Endometrial microvascular endothelial cells (primary cell): ENCODE data around the gene VWA5B1. TPM values are rescaled to one million over a fixed set of nuclear protein-coding genes. Genes with fewer than 3 reads are reported as not detected.
"Not testable (repeated sequence)": the region's sequence is repeated elsewhere in the genome, so short reads cannot be mapped to it uniquely, and the experiment has no call there.

Source experiments
- in situ Hi-C: cut with HindIII; loops from 2 replicates; pipeline ENCODE4 v1.10.0; 2017; ENCODE audit warnings: low sequenced_read_pairs, low pct_unique_long_range_greater_than_20kb; ENCODE audit errors: inconsistent ontology term
- total RNA-seq: library from RNA; depleted of rRNA; stranded (reverse); fragments of >200 nt; gene quantifications from one replicate; pipeline ENCODE4 v1.2.3, GENCODE V29; 2015; ENCODE audit errors: inconsistent ontology term

Gene VWA5B1, protein sequence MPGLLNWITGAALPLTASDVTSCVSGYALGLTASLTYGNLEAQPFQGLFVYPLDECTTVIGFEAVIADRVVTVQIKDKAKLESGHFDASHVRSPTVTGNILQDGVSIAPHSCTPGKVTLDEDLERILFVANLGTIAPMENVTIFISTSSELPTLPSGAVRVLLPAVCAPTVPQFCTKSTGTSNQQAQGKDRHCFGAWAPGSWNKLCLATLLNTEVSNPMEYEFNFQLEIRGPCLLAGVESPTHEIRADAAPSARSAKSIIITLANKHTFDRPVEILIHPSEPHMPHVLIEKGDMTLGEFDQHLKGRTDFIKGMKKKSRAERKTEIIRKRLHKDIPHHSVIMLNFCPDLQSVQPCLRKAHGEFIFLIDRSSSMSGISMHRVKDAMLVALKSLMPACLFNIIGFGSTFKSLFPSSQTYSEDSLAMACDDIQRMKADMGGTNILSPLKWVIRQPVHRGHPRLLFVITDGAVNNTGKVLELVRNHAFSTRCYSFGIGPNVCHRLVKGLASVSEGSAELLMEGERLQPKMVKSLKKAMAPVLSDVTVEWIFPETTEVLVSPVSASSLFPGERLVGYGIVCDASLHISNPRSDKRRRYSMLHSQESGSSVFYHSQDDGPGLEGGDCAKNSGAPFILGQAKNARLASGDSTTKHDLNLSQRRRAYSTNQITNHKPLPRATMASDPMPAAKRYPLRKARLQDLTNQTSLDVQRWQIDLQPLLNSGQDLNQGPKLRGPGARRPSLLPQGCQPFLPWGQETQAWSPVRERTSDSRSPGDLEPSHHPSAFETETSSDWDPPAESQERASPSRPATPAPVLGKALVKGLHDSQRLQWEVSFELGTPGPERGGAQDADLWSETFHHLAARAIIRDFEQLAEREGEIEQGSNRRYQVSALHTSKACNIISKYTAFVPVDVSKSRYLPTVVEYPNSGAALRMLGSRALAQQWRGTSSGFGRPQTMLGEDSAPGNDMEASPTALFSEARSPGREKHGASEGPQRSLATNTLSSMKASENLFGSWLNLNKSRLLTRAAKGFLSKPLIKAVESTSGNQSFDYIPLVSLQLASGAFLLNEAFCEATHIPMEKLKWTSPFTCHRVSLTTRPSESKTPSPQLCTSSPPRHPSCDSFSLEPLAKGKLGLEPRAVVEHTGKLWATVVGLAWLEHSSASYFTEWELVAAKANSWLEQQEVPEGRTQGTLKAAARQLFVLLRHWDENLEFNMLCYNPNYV
- not detected for total RNA-seq

DNA sequence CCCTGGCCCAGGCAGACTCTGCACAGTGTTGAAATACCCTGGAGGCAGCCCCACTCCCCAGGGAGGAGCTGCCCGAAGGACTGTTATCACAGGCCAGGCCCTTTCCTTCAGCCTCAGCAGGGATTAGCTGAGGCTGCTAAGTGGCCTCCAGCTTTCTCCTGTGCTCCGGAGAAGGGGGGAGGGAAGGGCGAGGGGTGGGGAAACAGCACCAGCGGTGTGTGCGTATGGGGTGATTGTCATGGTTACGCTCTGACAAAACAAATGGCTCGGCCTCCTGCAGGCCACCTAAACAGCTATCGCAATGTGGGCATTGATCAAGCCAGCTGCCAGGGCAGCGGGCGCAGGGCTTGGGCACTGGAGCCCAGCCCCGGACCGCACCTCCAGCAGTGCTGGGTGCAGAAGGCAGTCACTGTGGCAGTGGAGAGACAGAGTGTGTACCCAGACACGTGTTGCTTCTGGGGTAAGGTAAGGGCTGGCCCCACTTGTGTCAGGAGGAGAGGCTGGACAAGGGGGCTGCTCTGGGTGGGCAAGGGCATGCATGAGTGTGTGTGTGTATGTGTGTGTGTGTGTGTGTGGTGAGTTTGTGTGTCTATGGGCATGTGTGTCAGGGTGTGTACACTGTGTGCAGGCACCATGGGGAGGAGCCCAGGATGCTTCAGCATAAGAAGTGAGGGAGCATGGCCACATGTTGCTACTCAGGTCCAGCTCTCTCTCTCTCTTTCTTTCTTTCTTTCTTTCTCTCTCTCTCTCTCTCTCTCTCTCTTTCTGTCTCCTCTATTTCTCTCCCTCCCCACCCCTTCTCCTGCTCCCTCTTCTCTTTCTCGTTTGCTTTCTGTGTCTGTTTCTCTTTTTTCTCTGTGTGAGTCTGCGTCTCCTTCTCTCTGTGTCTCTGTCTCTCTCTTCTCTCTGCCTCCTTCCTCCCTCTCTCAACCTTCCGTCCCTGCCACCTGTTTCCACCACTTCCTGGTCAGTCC, at the start of gene VWA5B1:
VWA5B1 (plus strand) TSS at position 252 of the 974 bp plus-strand sequence. CDS start 19,727 bp downstream, outside the sequence.
- in situ Hi-C loops = no loop called here

DNA sequence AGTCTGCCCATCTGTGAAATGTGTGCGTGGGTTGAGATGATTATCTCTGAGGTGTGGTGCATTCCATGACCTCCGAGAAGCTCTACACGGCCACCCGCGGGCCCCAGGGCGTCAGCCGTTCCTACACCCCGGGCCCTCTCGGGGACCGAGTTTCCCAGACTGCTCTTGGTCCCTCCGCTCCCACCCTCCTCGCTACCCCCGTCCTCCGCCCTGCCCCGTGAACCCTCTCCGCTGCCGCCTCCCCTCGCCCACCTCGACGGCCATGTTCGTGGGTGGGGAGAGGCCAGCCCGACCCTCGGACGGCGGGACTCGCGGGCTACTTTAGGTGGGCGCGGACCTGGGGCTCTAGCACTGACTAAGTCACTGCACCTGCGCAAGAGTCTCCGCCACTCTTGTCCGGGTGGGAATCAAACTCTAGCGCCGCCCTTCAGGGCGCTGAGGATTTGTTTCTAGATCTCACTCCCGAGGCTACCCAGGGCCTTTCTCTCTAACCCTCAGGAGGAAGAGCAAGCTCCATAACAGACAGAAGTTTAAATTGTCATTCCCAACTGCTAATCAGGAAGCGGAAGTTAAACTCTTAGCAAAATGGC, 47.7 kb upstream of the VWA5B1 start:
- in situ Hi-C loops = no loop called here

DNA sequence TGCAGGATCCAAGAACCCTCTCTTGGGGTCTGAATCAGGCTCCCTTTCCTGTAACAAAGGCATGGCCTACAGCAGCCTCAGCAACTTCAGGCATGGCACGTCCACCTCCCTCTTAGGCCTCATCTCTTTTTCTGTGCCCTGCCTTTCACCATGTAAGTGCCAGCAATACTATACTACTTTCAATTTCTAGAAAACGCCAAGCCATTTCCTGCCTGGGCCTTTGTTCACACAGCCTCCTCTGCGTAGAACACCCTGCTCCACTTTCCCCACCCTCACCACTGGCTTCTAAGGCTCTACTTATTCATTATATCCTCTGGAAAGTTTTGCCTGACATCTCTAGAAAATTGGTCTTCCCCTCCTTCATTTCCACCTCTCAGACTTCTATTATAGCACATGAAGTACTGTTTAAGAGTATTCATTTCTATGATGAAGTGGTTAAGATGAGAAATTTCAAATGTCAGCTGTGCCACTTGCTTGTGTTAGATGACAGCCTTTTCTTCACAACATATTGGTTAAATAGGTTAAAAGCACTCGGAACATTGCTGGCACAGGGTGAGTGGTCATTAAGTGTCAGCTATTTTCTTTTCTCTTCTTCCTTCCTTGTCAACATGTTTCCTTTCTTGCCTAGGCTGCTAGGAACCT, 41.6 kb upstream of the VWA5B1 start:
- in situ Hi-C loops = no loop called here

DNA sequence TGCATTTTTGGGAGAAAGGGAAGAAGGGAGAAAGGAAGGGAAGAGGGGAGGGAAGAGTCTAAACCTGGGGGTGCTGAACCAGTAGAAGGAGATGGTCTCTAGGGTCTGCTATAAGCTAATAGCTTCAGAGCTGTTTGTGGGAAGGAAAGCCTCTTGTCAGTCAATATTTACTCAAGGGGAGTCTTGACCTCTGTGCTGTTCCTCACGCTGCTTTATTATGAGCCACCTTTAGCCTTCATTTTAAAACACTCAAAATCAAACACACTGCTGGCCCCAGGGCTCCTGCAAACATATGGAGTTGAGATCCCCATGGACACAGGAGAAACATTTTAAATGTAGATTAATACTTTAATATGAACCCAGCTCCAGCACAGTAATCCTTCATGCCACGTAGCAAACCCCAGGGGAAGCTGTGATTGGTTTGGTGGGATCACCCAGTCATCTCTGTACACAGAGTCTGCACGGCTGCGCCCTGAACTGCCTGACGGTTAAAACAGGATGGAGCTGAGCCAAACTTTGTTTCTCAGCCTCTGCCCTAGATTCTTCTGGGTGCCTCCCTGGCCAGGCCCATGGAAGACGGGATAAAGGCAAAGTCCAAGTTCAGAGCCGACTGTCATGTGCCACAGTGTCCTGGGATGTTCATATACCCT, 40.2 kb upstream of the VWA5B1 start:
- in situ Hi-C loops = no loop called here

DNA sequence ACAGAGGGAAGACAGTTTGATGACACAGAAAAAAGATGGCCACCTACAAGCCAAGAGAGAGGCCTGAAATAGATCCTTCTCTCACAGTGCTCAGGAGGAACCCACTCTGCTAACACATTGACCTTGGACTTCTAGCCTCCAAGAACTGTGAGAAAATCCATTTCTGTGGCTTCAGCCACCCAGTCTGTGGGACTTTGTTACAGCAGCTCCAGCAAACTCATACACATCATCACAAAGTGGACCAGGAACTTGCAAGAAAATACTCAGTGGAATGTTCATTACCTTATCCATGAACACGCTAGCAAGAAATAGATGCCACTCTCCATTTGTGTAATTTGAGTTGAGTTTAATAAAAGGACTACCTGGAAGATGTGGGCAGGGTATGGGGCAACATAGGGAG, 38.1 kb upstream of the VWA5B1 start:
- in situ Hi-C loops = no loop called here

DNA sequence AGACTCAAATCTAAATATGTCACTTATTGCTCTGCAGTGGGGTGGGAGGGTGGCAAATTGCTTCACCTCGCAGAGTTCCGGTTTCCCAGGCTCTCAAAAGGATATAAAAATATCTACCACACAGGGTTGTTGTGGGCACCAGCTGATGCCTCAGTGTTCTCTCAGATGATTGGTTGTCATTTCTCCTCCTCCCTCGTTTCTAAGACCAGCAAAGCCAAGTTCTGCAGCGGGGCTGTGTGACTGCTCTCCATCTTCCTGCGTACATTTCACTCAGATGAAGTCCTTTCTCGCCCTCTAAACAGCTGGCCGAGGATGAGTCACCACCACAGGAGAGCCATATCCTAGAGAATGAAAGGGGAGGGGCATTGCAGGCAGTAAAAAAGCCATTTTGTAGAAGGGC, 35.0 kb upstream of the VWA5B1 start:
- in situ Hi-C loops = no loop called here

DNA sequence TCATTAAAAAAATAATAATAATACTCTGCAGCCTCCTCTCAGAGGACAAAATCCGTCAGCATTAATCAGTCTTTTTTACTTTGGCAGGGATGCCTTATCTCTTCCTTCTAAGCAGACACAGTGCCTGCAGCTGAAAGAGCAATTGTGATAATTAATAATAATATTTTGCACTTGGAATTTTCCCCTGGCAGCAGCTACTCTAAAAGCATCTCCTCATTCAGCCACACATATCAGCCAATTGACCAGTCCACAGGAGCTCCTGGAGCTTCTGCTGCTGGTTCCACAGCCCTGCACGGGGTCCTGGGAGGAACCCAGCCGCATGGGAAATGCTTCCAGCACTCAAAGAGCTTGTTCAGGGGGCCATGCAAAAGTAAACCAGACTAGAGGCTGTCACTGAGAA, 31.0 kb upstream of the VWA5B1 start:
- in situ Hi-C loops = no loop called here

DNA sequence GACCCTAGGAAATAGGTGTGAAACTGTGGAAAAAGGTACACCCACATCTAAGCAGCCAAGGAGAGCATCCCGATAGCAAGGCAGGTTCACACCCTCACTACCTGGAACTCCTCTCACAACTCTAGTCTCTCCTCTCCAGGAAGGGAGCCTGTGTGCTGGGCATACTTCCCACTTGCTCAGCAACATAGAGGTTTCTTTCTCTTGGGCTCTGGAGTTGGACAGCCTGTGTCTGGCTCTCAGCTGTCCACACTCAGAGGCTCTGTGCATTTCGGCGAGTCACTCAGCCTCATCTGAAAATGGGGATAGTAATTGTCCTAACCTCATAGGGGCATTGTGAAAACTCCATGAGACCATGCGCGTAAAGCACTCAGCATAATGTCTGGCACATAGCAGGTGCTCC, 29.6 kb upstream of the VWA5B1 start:
- in situ Hi-C loops = no loop called here

DNA sequence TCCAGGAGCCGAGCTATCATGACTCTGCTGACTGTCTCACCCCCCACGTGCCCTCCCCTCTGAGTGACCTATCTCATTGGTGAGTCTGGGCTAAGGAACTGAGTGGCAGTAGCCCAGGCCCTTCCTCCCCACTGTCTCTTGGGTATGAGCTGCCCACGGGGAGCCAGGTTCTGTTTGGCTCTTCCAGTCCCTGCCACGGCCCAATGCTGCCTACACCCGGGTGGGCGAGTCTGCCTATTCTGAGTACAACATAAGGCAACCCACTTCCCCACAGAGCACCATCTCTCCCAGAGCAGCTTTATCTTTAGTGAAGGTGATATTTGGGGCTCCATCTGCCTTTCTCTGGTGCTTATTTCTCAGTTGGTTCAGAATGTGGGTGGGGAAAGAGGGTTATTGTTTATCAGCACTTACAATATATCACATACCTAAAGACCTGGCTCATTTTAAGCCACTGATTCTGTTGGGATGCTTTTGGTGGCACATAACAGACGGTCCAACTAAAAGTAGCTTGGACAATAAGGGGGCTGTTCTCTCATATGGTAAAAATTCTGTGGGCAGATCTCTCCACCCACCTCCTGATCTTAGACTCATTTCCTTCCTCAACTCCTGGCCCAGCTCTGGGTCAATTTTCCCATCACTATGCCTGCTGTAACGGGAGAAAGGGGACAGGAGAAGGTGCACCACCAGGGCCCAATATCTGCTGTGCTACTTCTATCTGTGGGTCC, 27.7 kb upstream of the VWA5B1 start:
- in situ Hi-C loops = no loop called here

DNA sequence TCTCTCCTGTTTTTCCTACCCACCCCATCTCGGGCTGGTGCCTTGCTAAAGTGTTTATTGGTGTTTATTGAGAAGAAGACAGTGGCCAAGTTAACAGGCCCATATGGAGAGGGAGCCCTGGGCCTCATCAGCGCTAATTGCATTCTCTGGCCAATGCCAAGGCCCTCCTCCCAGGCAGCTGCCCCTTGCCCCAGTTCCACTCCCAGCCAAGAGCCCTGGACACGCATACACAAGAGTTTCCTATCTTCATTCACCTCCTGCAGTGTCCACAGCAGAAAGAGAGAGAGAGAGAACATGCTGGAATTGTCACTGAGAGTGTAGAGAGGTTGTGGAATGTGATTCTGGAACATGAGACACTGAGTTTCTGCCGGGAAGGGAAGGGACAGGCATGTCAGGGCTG, 25.4 kb upstream of the VWA5B1 start:
- in situ Hi-C loops = no loop called here

DNA sequence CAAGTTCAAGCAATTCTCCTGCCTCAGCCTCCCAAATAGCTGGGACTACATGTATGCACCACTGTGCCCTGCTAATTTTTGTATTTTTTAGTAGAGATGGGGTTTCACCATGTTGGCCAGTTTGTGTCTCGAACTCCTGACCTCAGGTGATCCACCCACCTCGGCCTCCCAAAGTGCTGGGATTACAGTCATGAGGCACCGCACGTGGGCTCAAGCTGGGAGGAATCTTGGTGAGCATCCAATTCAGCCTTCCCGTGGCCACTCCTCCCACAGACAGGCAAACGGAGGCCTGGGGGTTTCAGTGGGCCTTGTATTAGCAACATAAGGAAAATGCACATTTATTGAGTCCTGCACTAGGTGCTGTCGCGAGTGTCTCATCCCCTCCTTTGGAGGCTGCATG, 24.5 kb upstream of the VWA5B1 start:
- in situ Hi-C loops = no loop called here

DNA sequence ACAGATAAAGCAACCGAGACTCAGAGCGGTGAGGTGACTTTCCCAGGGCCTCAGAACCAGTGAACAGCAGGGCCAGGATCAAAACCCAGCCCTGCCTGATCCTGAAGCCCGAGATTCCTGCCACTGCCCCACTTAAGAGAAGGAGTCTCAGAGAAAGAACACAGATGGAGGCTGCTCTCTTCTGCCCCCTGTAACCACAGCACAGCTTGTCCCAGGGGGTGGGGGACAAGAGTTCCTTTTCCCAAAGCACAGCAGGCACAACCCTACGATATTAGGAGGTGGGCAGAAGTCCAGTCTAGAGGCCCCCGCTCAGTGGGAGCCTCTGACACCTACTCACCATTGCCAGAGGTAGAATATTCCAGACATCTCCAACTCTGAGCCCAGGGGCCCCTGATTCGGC, 24.0 kb upstream of the VWA5B1 start:
- in situ Hi-C loops = no loop called here

DNA sequence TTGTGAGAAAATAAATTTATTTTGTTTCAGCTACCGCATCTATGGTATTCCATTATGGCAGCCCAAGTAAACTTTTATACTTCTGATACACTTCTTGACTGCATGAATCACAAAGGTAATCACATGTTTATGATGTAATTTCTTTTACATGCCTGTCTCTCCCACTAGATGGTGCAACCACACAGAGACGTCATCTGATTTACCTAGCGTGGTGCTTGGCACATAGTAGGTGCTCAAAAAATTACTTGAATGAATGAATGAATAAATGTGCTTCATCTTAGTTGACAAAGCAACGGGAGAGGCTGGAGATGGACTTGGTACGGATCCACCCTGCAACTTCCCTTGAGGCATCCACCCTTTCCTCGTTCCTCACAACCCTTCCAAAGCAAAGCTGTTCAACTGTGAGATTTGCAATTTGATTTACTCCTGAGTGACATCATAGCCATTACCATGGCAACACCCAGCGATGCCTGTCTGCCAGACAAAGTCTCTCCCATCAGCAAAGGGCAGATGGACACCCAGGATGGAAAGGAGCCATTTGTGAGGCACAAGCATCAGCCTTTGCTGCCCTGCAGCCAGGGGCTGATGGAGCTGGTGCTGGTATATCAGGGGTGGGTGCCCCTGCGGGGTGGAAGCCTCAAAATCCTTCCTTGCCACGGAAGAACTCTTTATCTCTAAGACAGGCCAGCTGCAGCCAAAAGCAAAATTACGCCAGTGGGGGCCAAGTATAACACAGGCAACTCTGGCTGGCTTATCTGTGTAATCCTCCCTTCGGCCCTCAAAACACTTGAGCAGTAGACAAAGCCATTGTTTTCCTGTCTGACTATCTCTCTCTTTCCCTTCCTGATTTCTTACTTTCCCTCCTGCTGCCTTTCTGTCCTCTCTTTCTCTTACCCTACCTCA, 18.9 kb upstream of the VWA5B1 start:
- in situ Hi-C loops = no loop called here

DNA sequence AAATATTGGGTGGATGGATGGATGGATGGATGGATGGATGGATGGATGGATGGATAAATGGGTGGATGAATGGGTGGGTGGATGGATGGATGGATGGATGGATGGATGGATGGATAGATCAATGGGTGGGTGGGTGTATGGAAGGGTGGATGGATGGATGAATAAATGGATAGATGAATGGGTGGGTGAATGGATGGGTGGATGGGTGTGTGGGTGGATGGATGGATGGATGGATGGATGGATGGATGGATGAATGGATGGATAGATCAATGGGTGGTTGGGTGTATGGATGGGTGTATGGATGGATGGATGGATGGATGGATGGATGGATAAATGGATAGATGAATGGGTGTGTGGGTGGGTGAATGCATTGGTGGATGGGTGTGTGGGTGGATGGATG, 17.0 kb upstream of the VWA5B1 start:
- in situ Hi-C loops = not testable (repeated sequence)

DNA sequence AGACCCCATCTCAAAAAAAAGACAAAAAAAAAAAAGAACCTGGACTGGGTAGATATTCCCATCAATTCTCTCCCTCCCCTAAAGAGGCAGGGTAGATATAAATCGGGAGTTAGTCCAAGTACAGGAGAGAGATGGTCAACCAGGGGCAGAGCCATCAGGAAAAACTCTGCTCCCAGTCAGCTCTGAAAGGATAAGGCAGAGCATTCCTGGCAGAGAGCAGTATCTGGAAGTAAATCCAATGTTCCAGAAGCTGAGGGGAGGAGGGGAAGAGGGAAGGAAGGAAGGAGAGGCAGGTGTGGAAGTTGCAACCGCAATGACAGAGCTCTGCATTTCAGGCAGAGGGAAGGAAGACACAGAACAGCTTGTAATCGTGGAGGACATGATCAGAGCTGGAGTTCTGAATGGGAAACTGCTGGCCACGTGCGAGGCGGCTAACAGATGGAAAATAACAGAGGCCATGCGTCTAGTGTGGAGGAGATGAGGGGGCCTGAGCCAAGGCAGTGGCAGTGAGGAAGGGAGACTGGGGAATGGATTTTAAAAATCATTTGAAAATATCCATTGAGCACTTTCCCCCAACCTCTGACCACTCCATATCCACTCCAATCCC, 15.3 kb upstream of the VWA5B1 start:
- in situ Hi-C loops = no loop called here
